ENCODE results near the gene COL16A1. TPM values are rescaled to one million over a fixed set of nuclear protein-coding genes. Genes with fewer than 3 reads are reported as not detected.

Gene COL16A1
- total RNA-seq, 1 experiment from 2014 or later = 3.4 TPM

DNA sequence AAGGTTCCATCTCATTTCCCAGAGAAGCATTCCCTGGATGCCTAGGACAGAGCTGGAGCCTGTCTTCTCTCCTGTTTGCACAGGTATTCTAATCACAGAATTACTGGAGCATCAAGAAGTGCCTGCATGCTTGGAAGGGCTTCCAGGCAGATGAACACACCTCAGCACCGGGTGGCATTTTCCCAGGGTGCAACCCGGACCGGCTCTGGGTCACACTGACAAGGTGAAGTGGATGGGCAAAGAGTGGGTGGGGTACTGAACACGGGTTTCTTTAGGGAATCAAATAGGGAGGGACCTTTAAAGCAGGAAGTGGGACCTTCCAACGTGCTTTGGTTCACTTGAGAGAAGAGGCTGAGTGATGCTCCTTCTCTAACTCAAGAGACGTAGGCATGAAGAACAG is 52.1 kb downstream of the COL16A1 start:
- no peak for DNase-seq (ENCODE audit: extremely low read depth, low read depth)

GRCh38 chr1:31651089-31651420 is 52.8 kb downstream of the COL16A1 start:
- no peak for DNase-seq (ENCODE audit: extremely low read depth, low read depth)

GRCh38 chr1:31650161-31651088 is 53.4 kb downstream of the COL16A1 start:
- DNase-seq (ENCODE audit: extremely low read depth, low read depth) = no peak

DNA sequence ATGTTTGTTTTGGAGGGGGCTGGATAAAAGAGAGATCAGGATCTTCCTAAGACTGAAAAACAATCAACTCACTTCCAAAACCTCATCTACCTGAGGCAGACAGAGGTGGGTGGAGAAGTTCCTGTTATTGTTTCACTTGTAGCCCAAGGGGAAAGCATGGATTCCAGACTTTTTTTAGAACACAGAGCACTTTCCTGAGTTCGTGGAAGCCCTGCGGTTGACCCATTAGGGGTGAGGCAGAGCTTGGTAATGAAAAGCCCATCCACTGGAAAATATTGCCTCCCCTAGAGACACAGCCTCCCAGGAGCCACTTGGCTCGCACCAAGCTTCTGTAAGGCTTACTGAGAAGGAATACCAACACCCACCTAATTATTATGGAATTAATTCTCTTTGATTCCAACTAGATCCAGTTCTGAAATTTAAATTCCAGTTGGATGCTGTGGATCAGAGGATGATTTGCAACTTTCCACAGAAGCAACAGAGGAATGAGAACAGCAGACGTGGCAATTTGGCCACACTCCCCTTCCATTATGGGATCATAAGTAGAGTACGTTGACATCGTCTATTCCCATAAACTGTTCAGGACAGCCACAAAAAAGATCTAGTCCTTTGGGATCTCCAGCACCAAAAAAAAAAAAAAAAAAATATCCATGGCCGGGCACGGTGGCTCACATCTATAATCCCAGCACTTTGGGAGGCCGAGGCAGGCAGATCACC is 55.0 kb downstream of the COL16A1 start:
- DNase-seq (ENCODE audit: extremely low read depth, low read depth) = no peak

- DNase-seq (ENCODE audit: extremely low read depth, low read depth) = no peak
Measured at GRCh38 chr1:31648190-31648589, 55.6 kb downstream of the COL16A1 start.

DNA sequence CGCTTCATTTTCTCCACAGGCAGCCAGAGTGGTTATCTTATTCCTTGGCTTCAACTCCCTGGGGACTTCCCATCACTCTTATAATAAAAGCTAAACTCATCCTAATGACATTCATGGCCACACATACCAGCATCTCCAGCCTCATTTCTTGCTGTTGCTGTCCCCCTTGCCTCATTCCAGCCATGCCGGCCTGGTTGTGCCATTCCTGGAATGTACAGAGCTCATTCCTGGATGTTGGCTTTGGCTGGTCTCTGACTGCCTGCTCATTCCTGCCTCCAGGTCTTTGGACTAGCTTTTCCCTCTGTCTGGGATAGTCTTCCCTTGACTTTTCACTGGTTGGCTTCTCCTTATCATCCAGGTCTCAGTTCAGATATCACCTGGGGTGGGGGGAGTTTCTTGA is 56.7 kb downstream of the COL16A1 start:
- DNase-seq (ENCODE audit: extremely low read depth, low read depth) = no peak

- no peak for DNase-seq (ENCODE audit: extremely low read depth, low read depth)
Measured at GRCh38 chr1:31646259-31646960, 57.4 kb downstream of the COL16A1 start.

GRCh38 chr1:31645274-31645568 is 58.6 kb downstream of the COL16A1 start:
- no peak for DNase-seq (ENCODE audit: extremely low read depth, low read depth)

GRCh38 chr1:31644560-31645273 is 59.1 kb downstream of the COL16A1 start, which contains the start of gene PEF1:
TSS of gene PEF1 (minus strand) at chr1:31644876. CDS start at chr1:31644864, 12 bp downstream.
- DNase-seq (ENCODE audit: extremely low read depth, low read depth) = peak; percentile 95

- no peak for DNase-seq (ENCODE audit: extremely low read depth, low read depth)
Measured at GRCh38 chr1:31643976-31644559, 59.7 kb downstream of the COL16A1 start.

DNA sequence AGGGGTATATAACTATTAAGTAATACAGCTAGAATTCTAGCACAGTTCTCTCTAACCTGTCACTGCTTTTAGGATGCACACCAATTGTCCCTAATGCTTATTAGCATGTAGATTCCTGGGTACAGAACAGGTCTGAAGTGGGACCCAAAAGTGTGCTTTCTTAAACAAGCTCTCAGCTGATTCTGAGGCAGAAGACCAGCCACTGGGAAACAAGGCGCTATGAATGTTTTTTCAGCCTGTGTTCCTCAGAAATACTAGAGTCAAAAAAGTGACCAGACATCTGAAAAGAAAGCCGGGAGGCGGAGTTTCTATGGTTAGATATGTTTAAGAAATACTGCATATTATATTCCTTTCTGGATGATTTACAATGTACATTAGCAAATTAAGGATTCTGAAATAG is 60.9 kb downstream of the COL16A1 start:
- no peak for DNase-seq (ENCODE audit: extremely low read depth, low read depth)

DNA sequence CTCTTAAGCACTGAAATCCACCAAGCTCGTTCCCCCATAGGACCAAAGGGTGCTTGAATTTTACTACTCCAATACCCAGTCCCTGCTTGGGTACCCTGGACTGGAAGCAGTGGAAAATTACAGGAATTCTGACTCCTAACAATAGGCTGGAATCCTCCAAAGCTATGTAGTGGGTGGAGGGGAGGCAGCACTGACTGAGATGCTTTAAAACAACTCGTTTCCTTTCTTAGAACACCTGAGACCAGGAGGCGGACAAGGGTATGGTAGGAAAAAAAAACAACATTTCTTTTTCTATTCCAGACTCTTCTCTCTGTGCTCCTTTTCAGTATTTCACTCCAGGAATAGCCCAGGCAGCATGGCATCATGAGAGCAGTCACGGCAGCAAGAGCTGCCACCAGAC is 61.5 kb downstream of the COL16A1 start:
- DNase-seq (ENCODE audit: extremely low read depth, low read depth) = no peak

DNA sequence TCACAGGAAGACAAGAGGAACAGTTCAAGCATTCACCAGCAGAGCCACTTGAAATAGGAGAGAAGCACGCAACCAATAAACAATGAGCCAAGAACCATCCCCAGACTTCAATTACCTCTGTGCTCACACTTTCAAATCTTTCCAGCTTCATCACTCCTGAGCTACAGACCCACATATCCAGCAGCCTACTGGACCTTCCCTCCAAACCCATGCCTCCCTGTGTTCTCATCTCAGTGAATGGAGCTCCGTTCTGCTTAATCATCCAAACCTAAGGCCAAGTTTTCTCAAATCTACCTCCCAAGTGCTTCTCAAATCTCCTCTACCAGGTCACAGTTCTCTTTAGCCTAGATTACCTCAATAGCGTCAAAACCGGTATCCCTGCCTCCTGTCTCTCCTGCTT is 62.9 kb downstream of the COL16A1 start:
- no peak for DNase-seq (ENCODE audit: extremely low read depth, low read depth)

DNA sequence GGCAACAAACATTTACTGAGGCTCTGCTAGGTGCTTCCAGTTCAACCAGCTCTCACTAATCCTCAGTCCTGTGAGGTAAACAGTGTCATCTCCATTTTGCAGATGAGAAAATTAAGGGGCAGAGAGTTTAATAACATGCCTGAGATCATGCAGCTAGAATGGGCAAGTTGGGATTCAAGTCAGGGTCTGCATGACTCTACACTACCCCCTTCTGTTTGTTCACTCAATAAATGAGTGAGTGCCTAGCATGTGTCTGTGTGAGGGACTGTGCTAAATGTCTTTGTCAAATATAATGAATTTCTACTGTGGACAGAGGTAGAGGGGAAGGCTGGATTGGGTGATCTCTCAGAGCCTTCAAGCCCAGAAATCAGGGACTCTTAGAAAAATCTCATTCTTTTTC is 63.6 kb downstream of the COL16A1 start:
- DNase-seq (ENCODE audit: extremely low read depth, low read depth) = no peak

GRCh38 chr1:31639543-31639942 is 64.3 kb downstream of the COL16A1 start:
- no peak for DNase-seq (ENCODE audit: extremely low read depth, low read depth)

- DNase-seq (ENCODE audit: extremely low read depth, low read depth) = no peak
Measured at GRCh38 chr1:31637915-31638673, 65.7 kb downstream of the COL16A1 start.

DNA sequence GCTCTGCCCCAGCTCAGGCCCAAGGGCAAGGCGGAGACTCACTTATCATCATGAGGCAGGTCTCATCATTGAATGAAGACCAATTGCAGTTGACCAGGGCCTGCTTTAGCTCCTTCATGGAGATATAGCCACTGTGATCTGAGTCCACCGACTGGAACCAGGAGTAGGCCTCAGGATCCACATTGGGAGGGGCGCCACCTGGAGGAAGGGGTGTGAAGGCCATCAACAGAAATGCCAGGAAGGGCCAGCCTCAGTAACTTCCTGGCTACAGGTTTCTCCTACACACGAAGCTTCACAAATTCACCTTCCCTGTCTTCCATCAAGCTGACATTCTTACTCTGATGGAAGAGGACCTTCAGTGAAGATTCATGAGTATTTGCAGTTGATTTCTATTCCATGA is 70.7 kb downstream of the COL16A1 start:
- DNase-seq (ENCODE audit: extremely low read depth, low read depth) = peak; percentile 8

DNA sequence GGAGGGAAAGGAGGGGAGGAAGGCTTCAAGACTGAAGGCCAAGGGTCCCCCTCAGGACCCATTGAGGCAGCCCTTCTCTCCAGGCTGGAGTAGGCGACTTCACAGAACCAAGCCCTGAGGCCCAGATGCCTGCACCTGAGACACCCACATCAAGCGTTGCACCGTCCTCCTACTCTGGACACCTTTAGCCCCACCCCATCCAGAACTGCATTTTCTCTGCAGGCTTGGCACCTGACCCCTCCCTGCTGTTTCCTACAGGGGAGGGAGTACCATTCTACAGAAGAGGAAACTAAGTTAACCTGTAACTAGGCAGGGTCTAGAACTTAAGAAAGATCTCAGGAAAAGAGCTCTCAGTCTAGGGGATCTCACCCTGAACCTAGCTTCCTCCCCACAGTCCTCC is 71.2 kb downstream of the COL16A1 start:
- no peak for DNase-seq (ENCODE audit: extremely low read depth, low read depth)

DNA sequence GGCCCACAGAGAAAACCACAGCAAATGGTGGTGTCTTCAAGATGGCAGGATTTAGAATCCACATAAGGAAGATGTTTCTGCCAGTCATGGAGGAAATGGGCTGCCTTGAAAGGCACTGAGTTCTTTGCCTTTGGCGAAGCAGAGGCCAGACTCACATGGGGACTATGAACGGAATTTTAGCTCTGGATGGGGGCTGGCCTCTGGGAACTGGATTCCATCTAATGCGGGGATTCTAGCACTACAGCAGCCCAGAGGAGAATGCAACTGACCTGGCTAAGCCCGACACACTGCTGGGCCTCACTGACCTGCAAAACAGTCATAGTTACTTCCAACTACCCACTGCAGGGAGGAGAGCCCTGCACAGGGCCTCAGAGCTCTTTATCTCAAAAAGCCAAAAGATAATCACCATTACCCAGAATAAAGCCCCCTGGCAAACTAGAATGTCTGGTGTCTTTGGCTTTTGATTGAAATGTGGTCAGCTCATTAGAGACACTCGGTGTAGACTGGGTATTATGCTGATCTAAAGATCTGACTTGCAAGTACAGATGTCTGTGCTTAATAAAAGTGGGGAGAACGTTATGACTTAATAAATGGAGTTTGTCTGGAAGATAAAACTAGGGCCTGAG is 74.8 kb downstream of the COL16A1 start:
- no peak for DNase-seq (ENCODE audit: extremely low read depth, low read depth)
